Fibroblast of pulmonary artery (primary cell): Measurements from ENCODE around the gene RFPL2.

Experiments
- DNase-seq: peaks from one replicate; pipeline ENCODE4 v3.0.0-alpha.2; 2010; ENCODE audit warnings: low read depth
- H3K4me3 ChIP-seq: replicated peaks from 2 replicates; pipeline ENCODE4 v1.5.1; 2011; ENCODE audit warnings: low read depth, mild to moderate bottlenecking, control low read depth, low read length, moderate library complexity
- CTCF ChIP-seq: IDR thresholded peaks from 2 replicates; pipeline ENCODE4 v1.5.1; 2011; ENCODE audit warnings: mild to moderate bottlenecking, control low read depth, low read length, inconsistent platforms; ENCODE audit errors: missing control alignments

RFPL2 gene

GRCh38 chr22:32204856-32205722, at the start of gene RFPL2:
RFPL2 (minus strand) TSS chr22:32205073; CDS start chr22:32202451, 2,622 bp downstream.
- no peak within 1 kb of the TSS for H3K4me3 ChIP-seq
- TF ChIP-seq CTCF: no peak
- peak; percentile 4 for DNase-seq

- TF ChIP-seq CTCF: no peak
These were observed 44.4 kb upstream of the RFPL2 start for GRCh38 chr22:32249231-32249630.

GRCh38 chr22:32248276-32248675, 43.4 kb upstream of the RFPL2 start:
- no peak for TF ChIP-seq CTCF
- DNase-seq: no peak
- H3K4me3 ChIP-seq: no peak overlapping the region

More at GRCh38 chr22:32249231-32249630, 44.4 kb upstream of the RFPL2 start:
- H3K4me3 ChIP-seq: no peak overlapping the region
- DNase-seq: no peak

- TF ChIP-seq CTCF: no peak
- no peak overlapping the region for H3K4me3 ChIP-seq
- DNase-seq: no peak
These were observed 41.3 kb upstream of the RFPL2 start for GRCh38 chr22:32246166-32246565.

GRCh38 chr22:32245042-32245441, 40.2 kb upstream of the RFPL2 start:
- H3K4me3 ChIP-seq: no peak overlapping the region
- no peak for DNase-seq
- TF ChIP-seq CTCF: no peak

GRCh38 chr22:32244547-32244946, 39.7 kb upstream of the RFPL2 start:
- H3K4me3 ChIP-seq: no peak overlapping the region
- TF ChIP-seq CTCF: no peak
- no peak for DNase-seq

- no peak for DNase-seq
- no peak for TF ChIP-seq CTCF
- no peak overlapping the region for H3K4me3 ChIP-seq
These were observed 35.6 kb upstream of the RFPL2 start for GRCh38 chr22:32240461-32240860.
